Lower leg skin (tissue), 3 donors: Measurements from ENCODE around the gene GGT6.

Source experiments
- POLR2A ChIP-seq, 2 donors: fragments of 450-650 bp; IDR thresholded peaks; one replicate each; pipeline ENCODE4 v1.6.1; 2016 to 2017; ENCODE audit warnings: antibody characterized with exemption in 2 of 2, mild to moderate bottlenecking in 1 of 2, moderate library complexity in 1 of 2
- TF ChIP-seq, protein P1 (sequence below), 3 donors: fragments of 450-650 bp; IDR thresholded peaks; one replicate each; pipeline ENCODE4 v1.5.1; 2016; ENCODE audit warnings: antibody characterized with exemption in 3 of 3, mild to moderate bottlenecking in 3 of 3, moderate library complexity in 2 of 3

DNA sequence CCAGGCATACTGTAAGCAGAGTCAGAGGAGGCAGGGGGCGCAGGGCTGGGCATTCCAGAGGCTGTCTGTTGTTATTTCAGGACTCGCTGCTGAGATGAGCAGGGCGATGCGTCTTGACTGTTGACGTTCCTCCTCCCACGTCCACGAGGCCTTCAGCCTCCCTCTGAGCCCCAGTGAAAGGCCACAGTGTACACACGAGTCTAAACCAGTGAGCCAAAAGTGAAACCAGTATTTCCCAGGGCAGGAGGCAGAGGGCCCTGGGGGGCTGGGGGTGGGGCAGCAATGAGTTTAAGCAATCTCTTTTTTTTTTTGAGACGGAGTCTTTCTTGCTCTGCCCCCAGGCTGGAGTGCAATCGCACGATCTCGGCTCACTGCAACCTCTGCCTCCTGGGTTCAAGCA, 45.4 kb upstream of the GGT6 start:
- TF ChIP-seq, protein P1, sequence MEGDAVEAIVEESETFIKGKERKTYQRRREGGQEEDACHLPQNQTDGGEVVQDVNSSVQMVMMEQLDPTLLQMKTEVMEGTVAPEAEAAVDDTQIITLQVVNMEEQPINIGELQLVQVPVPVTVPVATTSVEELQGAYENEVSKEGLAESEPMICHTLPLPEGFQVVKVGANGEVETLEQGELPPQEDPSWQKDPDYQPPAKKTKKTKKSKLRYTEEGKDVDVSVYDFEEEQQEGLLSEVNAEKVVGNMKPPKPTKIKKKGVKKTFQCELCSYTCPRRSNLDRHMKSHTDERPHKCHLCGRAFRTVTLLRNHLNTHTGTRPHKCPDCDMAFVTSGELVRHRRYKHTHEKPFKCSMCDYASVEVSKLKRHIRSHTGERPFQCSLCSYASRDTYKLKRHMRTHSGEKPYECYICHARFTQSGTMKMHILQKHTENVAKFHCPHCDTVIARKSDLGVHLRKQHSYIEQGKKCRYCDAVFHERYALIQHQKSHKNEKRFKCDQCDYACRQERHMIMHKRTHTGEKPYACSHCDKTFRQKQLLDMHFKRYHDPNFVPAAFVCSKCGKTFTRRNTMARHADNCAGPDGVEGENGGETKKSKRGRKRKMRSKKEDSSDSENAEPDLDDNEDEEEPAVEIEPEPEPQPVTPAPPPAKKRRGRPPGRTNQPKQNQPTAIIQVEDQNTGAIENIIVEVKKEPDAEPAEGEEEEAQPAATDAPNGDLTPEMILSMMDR (IDR thresholded peaks at IDR 0.05), result no peak
- TF ChIP-seq POLR2A (IDR thresholded peaks at IDR 0.05), result no peak
